ENCODE results near the gene MAN1A1.
A peak's percentile ranks its signal among the peaks of the same experiment; 100 is the strongest.

The MAN1A1 gene

GRCh38 chr6:119324718-119325117 is 24.8 kb downstream of the MAN1A1 start:
- peak; percentile 91 for DNase-seq

DNA sequence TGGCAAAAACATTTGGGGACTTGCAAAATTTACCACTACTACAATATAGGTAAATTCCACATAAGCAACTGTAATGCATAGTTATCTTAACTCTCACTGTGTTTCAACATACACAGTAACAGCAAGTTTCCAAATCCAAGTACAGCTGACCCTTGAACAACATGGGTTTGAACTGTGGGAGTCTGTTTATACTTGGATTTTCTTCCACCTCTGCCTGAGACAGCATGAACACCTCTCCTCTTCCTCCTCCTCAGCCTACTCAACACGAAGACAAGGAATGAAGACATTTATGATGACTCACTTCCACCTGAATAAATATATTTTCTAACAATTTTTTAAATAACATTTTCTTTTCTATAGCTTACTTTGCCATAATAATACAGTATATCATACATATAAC is 25.6 kb downstream of the MAN1A1 start:
- DNase-seq = no peak

- DNase-seq = no peak
Measured at GRCh38 chr6:119323478-119323877, 26.1 kb downstream of the MAN1A1 start.

DNA sequence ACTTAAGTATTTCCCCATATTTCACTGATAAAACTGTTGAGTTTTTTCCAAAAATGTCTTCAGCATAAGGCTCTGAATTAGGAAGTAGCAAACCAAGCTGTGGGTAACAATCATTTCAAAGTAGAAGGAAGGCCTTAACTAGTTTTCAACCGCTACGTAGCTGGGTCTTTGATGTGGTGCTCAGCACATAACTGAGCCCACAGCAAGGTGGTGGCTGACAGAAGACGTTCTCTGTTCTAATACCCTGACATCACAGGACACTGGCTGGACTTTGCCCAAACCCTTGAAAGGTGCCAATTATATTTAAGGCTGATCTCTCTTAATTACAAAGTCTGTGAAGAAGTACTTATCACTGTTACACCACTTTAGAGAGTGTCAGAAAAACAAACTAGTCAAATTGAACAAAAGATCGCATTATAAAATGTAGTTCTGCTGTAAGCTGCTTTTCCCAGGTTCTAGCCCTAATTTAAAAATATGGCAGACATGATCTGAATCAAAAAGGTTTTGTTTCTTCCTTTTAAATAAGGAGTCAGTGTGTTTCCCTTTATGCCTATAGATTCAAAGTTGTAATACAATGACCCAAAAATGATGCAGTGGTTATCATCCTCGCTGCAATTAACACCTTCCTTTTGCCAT is 26.7 kb downstream of the MAN1A1 start:
- DNase-seq = no peak

DNA sequence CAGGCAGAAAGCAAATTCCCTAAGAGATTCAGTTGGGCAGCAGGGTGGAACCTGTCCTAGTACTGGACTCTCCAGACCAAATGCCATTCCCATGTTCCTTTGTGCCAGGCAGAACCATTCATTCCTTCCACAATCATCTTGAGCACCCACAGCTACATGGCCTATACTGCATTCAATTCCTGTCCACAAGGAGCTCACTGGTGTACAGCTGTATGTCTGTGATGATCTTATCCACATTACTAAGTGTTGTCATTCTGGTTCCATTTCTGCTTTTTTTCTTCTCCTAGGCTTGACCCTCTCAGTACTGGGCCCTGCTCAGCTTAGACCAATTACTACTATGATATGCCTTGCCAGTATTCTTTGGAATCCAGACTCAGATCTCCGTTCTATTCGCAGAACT is 27.5 kb downstream of the MAN1A1 start:
- DNase-seq = peak; percentile 67

GRCh38 chr6:119319694-119320093 is 29.9 kb downstream of the MAN1A1 start:
- no peak for DNase-seq

- no peak for DNase-seq
Measured at GRCh38 chr6:119318730-119319129, 30.8 kb downstream of the MAN1A1 start.

- DNase-seq = no peak
Measured at GRCh38 chr6:119318176-119318575, 31.4 kb downstream of the MAN1A1 start.

GRCh38 chr6:119317007-119317406 is 32.6 kb downstream of the MAN1A1 start:
- no peak for DNase-seq

DNA sequence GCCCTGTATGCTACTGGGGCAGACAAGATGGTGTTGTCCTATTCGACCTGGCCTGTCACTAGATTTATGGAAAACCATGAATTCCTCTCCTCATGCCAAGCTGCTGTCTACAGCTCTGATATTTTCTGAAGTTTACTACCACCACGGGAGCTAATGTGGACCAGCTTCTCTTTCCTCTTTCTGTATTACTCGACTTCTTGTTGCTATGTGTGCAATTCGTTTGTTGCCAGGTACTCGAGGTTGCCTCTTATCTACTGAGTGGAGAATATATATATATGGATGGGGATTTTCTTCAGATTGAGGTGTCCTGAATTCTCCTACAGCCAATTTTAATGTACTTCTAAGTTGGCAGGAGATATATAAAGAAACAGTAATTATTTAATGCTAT is 34.7 kb downstream of the MAN1A1 start:
- DNase-seq = peak; percentile 69

GRCh38 chr6:119313937-119314884 is 35.4 kb downstream of the MAN1A1 start:
- DNase-seq = peak; percentile 80

GRCh38 chr6:119312875-119313338 is 36.7 kb downstream of the MAN1A1 start:
- peak; percentile 91 for DNase-seq

- peak; percentile 65 for DNase-seq
Measured at GRCh38 chr6:119312441-119312840, 37.1 kb downstream of the MAN1A1 start.

DNA sequence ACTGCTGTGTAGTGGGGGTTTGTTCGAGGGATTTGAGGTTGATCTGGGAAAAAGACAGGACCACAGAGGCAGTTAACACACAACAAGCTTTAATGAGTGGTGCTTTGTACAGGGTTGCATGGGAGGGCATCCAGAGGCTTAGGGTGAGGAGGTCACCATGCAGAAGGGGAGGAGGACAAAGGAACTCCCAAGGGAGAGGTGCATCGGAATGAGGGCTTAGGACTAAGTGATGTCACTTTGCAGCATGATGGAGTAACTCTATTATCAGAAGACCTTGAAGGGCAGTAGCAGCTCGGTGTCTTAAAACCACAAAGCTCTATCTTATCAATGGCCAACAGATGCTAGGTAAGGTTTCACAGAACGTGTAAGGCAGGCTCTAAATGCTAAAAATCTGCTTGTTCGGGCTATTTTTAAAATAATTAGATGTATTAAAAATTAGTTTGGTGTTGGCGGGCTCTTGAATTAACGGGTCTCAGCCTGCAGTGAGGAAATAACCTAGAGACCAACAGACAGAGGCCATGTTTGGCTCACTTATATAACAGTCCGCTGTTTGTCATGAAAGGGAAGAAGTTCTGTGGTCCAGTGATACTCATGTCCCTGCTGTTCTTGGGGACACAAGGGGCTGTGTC is 37.9 kb downstream of the MAN1A1 start:
- DNase-seq = peak; percentile 88

DNA sequence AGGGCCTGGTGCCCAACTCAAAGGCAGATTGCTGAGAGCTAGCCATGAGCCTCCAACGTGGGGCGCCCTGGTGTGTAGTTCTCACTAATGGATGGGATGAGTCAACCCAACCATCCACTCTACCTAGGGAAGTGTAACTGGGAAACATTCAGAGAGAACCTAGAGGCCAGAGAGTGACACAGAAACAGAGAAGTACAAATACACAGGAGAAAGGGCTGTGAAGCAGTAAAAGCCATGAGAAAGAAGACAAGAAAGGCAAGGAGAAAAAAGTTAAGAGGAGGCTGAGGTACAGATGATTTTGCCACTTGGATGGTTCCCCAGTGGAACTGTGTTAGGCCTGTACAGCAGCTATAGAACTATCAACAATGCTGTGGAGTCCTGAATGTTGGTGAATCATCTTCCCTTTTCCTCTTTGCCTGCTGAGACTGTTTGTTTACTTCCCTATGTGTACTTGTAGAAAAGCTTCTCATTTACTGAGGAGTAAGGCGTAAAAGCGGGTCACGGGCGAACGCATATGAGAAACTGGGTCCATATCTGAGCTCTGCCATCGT is 39.0 kb downstream of the MAN1A1 start:
- DNase-seq = peak; percentile 63

DNA sequence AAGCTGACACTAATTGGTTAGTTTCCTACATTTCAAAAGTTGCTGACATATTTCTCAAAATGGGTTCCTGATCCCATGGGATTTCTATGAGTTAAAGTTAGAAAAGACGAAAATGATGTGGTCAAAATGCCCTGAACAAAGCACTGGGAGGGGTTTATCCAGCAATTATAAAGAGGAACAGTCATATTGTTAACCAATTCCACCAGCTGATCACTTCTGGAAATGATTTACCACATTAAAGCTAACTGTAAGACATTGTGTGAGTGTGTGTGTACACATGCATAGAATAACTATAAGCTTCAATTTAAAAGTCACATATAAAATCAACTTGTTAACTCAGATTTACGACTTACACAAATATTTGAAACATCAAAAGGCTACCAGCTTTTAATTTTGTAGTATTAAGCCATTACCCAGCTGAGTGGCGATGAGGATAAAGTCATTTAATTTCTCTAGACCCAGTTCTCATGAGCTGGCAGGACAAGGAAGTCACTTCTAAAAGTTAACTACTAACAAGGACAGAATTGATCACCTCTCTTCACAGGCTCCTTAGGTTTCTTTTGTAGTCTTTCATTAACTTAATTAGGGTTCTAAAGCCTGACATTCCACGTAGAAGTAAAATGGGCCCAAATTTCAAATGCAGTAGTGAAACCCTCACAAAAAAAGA is 40.4 kb downstream of the MAN1A1 start:
- DNase-seq = peak; percentile 49

GRCh38 chr6:119308048-119308570 is 41.5 kb downstream of the MAN1A1 start:
- peak; percentile 85 for DNase-seq

- no peak for DNase-seq
Measured at GRCh38 chr6:119307056-119307455, 42.5 kb downstream of the MAN1A1 start.

DNA sequence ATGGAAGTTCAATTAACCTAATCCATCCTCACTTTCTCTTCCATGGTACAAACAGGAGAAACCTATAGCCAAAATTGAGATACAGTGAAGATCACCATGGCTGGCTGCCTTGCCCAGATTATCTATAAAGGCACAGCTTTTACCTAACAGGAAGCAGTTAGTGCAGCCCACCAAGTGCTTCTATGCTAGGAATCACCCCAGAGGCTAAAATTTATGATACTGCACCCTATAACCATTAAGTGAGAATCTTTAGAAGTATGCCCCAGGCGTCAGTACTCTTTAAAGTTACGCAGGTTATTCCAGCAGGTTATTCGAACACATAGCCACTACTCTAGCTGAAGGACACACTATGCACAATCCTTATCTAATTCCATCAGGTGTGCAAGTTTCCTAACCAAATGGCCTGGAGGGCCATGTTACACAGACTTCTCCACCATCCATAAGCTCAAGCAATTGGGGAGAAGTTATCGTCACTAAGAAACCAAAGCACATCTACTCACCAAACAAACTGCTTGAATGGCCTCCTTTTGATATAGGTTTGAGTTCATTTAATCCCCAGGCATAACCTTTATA is 43.1 kb downstream of the MAN1A1 start:
- DNase-seq = peak; percentile 25

GRCh38 chr6:119303164-119303887 is 46.2 kb downstream of the MAN1A1 start:
- no peak for DNase-seq

GRCh38 chr6:119301429-119301828 is 48.1 kb downstream of the MAN1A1 start:
- DNase-seq = no peak

Measured in OCI-M1 (cell line).